HL-60 (cell line): ENCODE results near the gene ENOX1.

Experiments
- DNase-seq, 2 experiments: peaks; one replicate each; pipeline ENCODE4 v3.0.0-alpha.2; 2010 to 2020; ENCODE audit warnings: low read depth in 1 of 2, low spot score in 1 of 2
- H3K27ac ChIP-seq: fragments of 250-450 bp; sonication (Bioruptor Pico); replicated peaks from 2 replicates; pipeline ENCODE4 v1.5.1; 2020; ENCODE audit warnings: mild to moderate bottlenecking, moderate library complexity
- H3K27me3 ChIP-seq: fragments of 250-450 bp; sonication (Bioruptor Pico); 2 replicates; pipeline ENCODE4 v1.5.1; 2021; ENCODE audit warnings: mild to moderate bottlenecking, moderate library complexity; ENCODE audit not compliant: insufficient read depth, poor library complexity, severe bottlenecking
- H3K4me3 ChIP-seq: replicated peaks from 2 replicates; pipeline ENCODE4 v1.5.1; 2011; ENCODE audit warnings: mild to moderate bottlenecking, control low read depth, low read length; ENCODE audit not compliant: insufficient read depth
- GABPA ChIP-seq: IDR thresholded peaks from 2 replicates; pipeline ENCODE4 v1.6.1; 2012; ENCODE audit warnings: low read depth
- POLR2AphosphoS5 ChIP-seq: IDR thresholded peaks from 2 replicates; pipeline ENCODE4 v1.6.1; 2012; ENCODE audit warnings: low read depth
- SPI1 ChIP-seq: IDR thresholded peaks from 2 replicates; pipeline ENCODE4 v1.6.1; 2012; ENCODE audit warnings: low read depth, mild to moderate bottlenecking, borderline replicate concordance
- TF ChIP-seq, protein P1 (sequence below): IDR thresholded peaks from 2 replicates; pipeline ENCODE4 v1.6.1; 2012; ENCODE audit warnings: low read depth; ENCODE audit not compliant: insufficient replicate concordance
- TF ChIP-seq, protein P2 (sequence below): IDR thresholded peaks from one replicate; pipeline ENCODE4 v1.5.1; 2011; ENCODE audit warnings: low read length, control low read depth, inconsistent platforms; ENCODE audit not compliant: insufficient read depth

The ENOX1 gene

DNA sequence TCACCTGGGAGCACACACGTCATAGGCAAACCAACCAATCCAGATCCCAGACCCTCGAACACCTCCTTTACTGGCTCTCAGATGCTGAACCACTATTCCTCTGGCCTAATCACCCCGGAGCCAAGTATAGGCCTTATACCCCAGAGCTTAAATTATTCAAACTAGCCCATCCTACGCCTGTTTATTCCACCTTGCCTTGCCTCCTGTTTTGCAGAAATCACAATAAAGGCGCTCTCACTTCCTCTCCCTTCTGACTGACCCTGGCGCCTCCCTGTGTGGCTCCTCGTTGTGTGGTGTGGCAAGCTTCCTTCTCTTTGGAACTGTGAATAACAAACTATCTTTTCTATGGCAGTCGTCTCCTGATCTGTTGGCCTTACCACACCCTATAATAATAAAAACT, 354.9 kb downstream of the ENOX1 start:
- TF ChIP-seq POLR2AphosphoS5 (no peak), SPI1 (no peak), GABPA (no peak)
- TF ChIP-seq, protein P1, sequence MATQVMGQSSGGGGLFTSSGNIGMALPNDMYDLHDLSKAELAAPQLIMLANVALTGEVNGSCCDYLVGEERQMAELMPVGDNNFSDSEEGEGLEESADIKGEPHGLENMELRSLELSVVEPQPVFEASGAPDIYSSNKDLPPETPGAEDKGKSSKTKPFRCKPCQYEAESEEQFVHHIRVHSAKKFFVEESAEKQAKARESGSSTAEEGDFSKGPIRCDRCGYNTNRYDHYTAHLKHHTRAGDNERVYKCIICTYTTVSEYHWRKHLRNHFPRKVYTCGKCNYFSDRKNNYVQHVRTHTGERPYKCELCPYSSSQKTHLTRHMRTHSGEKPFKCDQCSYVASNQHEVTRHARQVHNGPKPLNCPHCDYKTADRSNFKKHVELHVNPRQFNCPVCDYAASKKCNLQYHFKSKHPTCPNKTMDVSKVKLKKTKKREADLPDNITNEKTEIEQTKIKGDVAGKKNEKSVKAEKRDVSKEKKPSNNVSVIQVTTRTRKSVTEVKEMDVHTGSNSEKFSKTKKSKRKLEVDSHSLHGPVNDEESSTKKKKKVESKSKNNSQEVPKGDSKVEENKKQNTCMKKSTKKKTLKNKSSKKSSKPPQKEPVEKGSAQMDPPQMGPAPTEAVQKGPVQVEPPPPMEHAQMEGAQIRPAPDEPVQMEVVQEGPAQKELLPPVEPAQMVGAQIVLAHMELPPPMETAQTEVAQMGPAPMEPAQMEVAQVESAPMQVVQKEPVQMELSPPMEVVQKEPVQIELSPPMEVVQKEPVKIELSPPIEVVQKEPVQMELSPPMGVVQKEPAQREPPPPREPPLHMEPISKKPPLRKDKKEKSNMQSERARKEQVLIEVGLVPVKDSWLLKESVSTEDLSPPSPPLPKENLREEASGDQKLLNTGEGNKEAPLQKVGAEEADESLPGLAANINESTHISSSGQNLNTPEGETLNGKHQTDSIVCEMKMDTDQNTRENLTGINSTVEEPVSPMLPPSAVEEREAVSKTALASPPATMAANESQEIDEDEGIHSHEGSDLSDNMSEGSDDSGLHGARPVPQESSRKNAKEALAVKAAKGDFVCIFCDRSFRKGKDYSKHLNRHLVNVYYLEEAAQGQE = no peak
- TF ChIP-seq, protein P2, sequence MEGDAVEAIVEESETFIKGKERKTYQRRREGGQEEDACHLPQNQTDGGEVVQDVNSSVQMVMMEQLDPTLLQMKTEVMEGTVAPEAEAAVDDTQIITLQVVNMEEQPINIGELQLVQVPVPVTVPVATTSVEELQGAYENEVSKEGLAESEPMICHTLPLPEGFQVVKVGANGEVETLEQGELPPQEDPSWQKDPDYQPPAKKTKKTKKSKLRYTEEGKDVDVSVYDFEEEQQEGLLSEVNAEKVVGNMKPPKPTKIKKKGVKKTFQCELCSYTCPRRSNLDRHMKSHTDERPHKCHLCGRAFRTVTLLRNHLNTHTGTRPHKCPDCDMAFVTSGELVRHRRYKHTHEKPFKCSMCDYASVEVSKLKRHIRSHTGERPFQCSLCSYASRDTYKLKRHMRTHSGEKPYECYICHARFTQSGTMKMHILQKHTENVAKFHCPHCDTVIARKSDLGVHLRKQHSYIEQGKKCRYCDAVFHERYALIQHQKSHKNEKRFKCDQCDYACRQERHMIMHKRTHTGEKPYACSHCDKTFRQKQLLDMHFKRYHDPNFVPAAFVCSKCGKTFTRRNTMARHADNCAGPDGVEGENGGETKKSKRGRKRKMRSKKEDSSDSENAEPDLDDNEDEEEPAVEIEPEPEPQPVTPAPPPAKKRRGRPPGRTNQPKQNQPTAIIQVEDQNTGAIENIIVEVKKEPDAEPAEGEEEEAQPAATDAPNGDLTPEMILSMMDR = no peak
- Histone ChIP-seq H3K4me3 (no peak overlapping the region), H3K27ac (no peak overlapping the region), H3K27me3 (no peaks in the 10 kb centered on the region)
- DNase-seq = no peak

DNA sequence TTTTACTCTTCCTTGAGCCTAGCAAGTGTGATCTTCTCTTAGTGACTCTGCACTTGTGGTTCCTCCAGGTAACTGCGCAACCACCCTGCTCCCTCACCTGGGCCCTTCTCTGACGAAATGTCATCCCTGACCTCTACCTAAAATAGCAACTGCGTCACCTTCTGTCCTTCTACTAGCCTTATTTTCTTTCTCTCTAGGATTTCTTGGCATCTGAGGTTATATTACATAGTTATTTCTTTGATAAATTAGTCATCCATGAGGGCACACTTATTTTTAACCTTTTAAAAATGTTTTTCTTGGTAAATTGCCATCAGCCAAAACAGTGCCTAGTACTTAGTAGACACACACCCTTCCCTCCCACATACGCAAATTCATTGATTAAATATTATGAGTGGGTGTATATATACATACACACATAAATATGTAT, 355.5 kb downstream of the ENOX1 start:
- Histone ChIP-seq H3K27ac (no peak overlapping the region), H3K27me3 (no peaks in the 10 kb centered on the region), H3K4me3 (no peak overlapping the region)
- TF ChIP-seq, protein P2 = no peak
- TF ChIP-seq POLR2AphosphoS5 (no peak), GABPA (no peak), SPI1 (no peak)
- TF ChIP-seq, protein P1 = no peak
- no peak for DNase-seq

DNA sequence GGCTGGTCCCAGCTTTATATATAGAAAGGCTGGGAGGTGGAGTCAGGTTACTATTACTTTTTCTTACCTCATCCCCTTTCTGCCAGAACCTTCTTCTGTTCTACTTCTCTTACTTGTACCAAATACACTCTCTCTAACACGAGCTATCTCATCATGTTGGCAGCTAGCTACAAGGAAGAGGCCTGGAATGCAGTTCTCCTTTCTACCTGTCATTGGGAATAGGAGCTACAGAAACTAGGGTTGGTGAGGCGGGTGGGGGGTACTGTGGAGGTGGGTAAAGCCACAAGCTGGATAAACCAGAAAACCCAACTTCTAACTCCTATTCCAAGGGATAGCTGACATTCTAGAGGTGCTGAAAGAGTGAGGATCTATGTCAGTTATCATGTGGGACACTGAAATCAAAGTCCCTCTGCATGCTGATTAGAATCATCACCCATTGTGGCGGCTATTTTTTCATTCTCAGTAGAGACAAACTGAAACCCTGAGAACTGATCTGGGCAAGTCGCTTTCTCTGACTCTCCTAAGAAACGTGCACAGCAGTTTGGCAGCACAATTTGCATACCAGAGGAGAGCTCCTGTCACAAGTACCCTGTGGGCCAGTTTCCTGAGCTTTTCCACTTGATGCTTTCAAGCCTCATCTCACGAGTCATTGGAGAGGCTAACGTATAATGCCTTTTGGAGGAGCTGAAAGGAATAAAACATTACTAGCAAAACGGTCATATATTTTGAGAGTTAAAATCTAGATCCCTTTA, 358.1 kb downstream of the ENOX1 start:
- Histone ChIP-seq H3K4me3 (no peak overlapping the region), H3K27ac (no peak overlapping the region), H3K27me3 (no peaks in the 10 kb centered on the region)
- no peak for DNase-seq
- TF ChIP-seq POLR2AphosphoS5 (no peak), GABPA (no peak), SPI1 (no peak)
- TF ChIP-seq, protein P1 = no peak
- TF ChIP-seq, protein P2 = no peak
